Esophagus muscularis mucosa (tissue), 4 donors: ENCODE results near the gene NR2F1-AS1. TPM values are rescaled to one million over a fixed set of nuclear protein-coding genes. Genes with fewer than 3 reads are reported as not detected.

Source experiments
- DNase-seq: peaks from one replicate; pipeline ENCODE4 v3.0.0-alpha.2; 2017; ENCODE audit errors: extremely low spot score
- H3K27ac ChIP-seq, 4 donors: fragments of 200-600 bp; sonication (generic); replicated peaks in 1 of 4; 1 replicate in 3 of 4; 2 replicates in 1 of 4; pipeline ENCODE4 v1.5.1; 2016 to 2019; ENCODE audit warnings: mild to moderate bottlenecking in 1 of 4
- H3K27me3 ChIP-seq, 4 donors: fragments of 200-600 bp; sonication (generic); one replicate each; pipeline versions ENCODE4 v1.5.1 to v1.6.0; 2016 to 2019
- H3K36me3 ChIP-seq, 4 donors: fragments of 200-600 bp; sonication (generic); one replicate each; pipeline ENCODE4 v1.5.1; 2016 to 2019
- H3K4me1 ChIP-seq, 4 donors: fragments of 200-600 bp; sonication (generic); one replicate each; pipeline ENCODE4 v1.5.1; 2016 to 2019
- H3K4me3 ChIP-seq, 4 donors: fragments of 200-600 bp; sonication (generic); 1 replicate in 2 of 4; 2 replicates in 2 of 4; pipeline ENCODE4 v1.5.1; 2016 to 2019; ENCODE audit warnings: mild to moderate bottlenecking in 4 of 4, moderate library complexity in 1 of 4
- H3K9me3 ChIP-seq, 4 donors: fragments of 200-600 bp; sonication (generic); 1 replicate in 3 of 4; 2 replicates in 1 of 4; pipeline ENCODE4 v1.5.1; 2016 to 2019
- CTCF ChIP-seq, 3 experiments: fragments of 200-600 bp in 2 of 3; fragments of 450-650 bp in 1 of 3; sonication (generic) in 2 of 3; IDR thresholded peaks; one replicate each; pipeline ENCODE4 v1.5.1; 2017 to 2019; ENCODE audit warnings: antibody characterized with exemption in 3 of 3, mild to moderate bottlenecking in 2 of 3, moderate library complexity in 1 of 3
- EP300 ChIP-seq: sonication (generic); formaldehyde crosslinking; IDR thresholded peaks from one replicate; pipeline ENCODE4 v1.6.1; 2017; ENCODE audit warnings: antibody characterized with exemption
- POLR2A ChIP-seq: fragments of 450-650 bp; IDR thresholded peaks from one replicate; pipeline ENCODE4 v1.6.1; 2017; ENCODE audit warnings: antibody characterized with exemption, moderate library complexity, mild to moderate bottlenecking, low read depth
- POLR2AphosphoS5 ChIP-seq, 2 donors: sonication (generic); formaldehyde crosslinking; IDR thresholded peaks; one replicate each; pipeline ENCODE4 v1.6.1; 2017; ENCODE audit warnings: antibody characterized with exemption in 2 of 2
- WGBS: methylation state at CpG from one replicate; pipeline ENCODE4 v1.1.5; 2018; 5-methylcytosine and 5-hydroxymethylcytosine counted together
- intact Hi-C: fragments of 100-400 bp; cut with DNase I; formaldehyde crosslinking; loops from one replicate; pipeline ENCODE4 v1.15.1; 2023
- total RNA-seq, 4 donors: library from RNA; depleted of rRNA; stranded (reverse); fragments of >200 nt; gene quantifications; one replicate each; pipeline versions ENCODE4 v1.1.0 to v1.2.1, GENCODE V29; 2016

The NR2F1-AS1 gene
- total RNA-seq, 4 donors from 2014 or later = 8.6 to 22.8 (median 9.5) TPM

GRCh38 chr5:93436083-93436482 is 144.9 kb downstream of the NR2F1-AS1 start:
- no peaks in the 10 kb centered on the region for H3K27me3 ChIP-seq
- DNase-seq = no peak
- intact Hi-C loops = no loop called here
- no peak overlapping the region for H3K27ac ChIP-seq
- TF ChIP-seq POLR2AphosphoS5 (IDR thresholded peaks at IDR 0.05) (no peak), CTCF (IDR thresholded peaks at IDR 0.05) (no peak), EP300 (no peak), POLR2A (no peak)
- H3K4me1 ChIP-seq = no peaks in the 10 kb centered on the region
- H3K4me3 ChIP-seq = no peak overlapping the region
- H3K9me3 ChIP-seq = no peaks in the 10 kb centered on the region
- no peaks in the 10 kb centered on the region for H3K36me3 ChIP-seq

GRCh38 chr5:93433422-93433821 is 147.6 kb downstream of the NR2F1-AS1 start:
- intact Hi-C loops = no loop called here
- H3K9me3 ChIP-seq = no peaks in the 10 kb centered on the region
- H3K27ac ChIP-seq = no peak overlapping the region
- no peaks in the 10 kb centered on the region for H3K4me1 ChIP-seq
- no peak for TF ChIP-seq POLR2A
- no peak for TF ChIP-seq EP300
- no peak for TF ChIP-seq CTCF (IDR thresholded peaks at IDR 0.05)
- no peak for TF ChIP-seq POLR2AphosphoS5 (IDR thresholded peaks at IDR 0.05)
- no peaks in the 10 kb centered on the region for H3K27me3 ChIP-seq
- no peaks in the 10 kb centered on the region for H3K36me3 ChIP-seq
- no peak overlapping the region for H3K4me3 ChIP-seq
- WGBS = 94% methylated on average over 1 of the region's 1 CpG
- DNase-seq = no peak

- no peak for TF ChIP-seq POLR2A
- 65% methylated on average over 1 of the region's 1 CpG for WGBS
- H3K4me1 ChIP-seq = peaks cover 0 to 6% (median 2%) of the 10 kb centered on the region in 4 donors
- no peaks in the 10 kb centered on the region for H3K27me3 ChIP-seq
- H3K4me3 ChIP-seq = no peak overlapping the region
- H3K27ac ChIP-seq = no peak overlapping the region
- intact Hi-C loops = no loop called here
- DNase-seq = no peak
- no peaks in the 10 kb centered on the region for H3K36me3 ChIP-seq
- no peaks in the 10 kb centered on the region for H3K9me3 ChIP-seq
Measured at GRCh38 chr5:93431250-93431649, 149.8 kb downstream of the NR2F1-AS1 start.

- no peak for DNase-seq
- 84% methylated on average over 2 of the region's 2 CpGs for WGBS
- H3K9me3 ChIP-seq = no peaks in the 10 kb centered on the region
- intact Hi-C loops = no loop called here
- no peak overlapping the region for H3K27ac ChIP-seq
- TF ChIP-seq POLR2A = no peak
- no peak for TF ChIP-seq CTCF (IDR thresholded peaks at IDR 0.05)
- no peak for TF ChIP-seq EP300
- no peak for TF ChIP-seq POLR2AphosphoS5 (IDR thresholded peaks at IDR 0.05)
- no peaks in the 10 kb centered on the region for H3K27me3 ChIP-seq
- H3K36me3 ChIP-seq = no peaks in the 10 kb centered on the region
- H3K4me3 ChIP-seq = no peak overlapping the region
- H3K4me1 ChIP-seq = peaks cover 0 to 10% (median 3%) of the 10 kb centered on the region in 4 donors
Measured at GRCh38 chr5:93430673-93431199, 150.3 kb downstream of the NR2F1-AS1 start.

- no peak overlapping the region for H3K4me3 ChIP-seq
- H3K27me3 ChIP-seq = no peaks in the 10 kb centered on the region
- H3K4me1 ChIP-seq = peaks cover 0 to 10% (median 3%) of the 10 kb centered on the region in 4 donors
- TF ChIP-seq CTCF (IDR thresholded peaks at IDR 0.05) (no peak), EP300 (no peak), POLR2A (no peak), POLR2AphosphoS5 (IDR thresholded peaks at IDR 0.05) (no peak)
- H3K9me3 ChIP-seq = no peaks in the 10 kb centered on the region
- WGBS = 76% methylated on average over 8 of the region's 8 CpGs
- no peaks in the 10 kb centered on the region for H3K36me3 ChIP-seq
- no peak for DNase-seq
- H3K27ac ChIP-seq = no peak overlapping the region
- intact Hi-C loops = no loop called here
Measured at GRCh38 chr5:93430118-93430517, 150.9 kb downstream of the NR2F1-AS1 start.
